ENCODE measurements around the gene KIAA2012.

The KIAA2012 gene

GRCh38 chr2:202049840-202050239 lies 23.2 kb upstream of the KIAA2012 start:
- H3K9me3 ChIP-seq, result no peaks in the 10 kb centered on the region
- H3K36me3 ChIP-seq, result no peaks in the 10 kb centered on the region
- peaks cover 11% of the 10 kb centered on the region; the same call in 1 of the 2 replicates for H3K4me1 ChIP-seq
- TF ChIP-seq CTCF (IDR thresholded peaks at IDR 0.05; ENCODE audit: low read depth, low read length), result no peak
- no peak overlapping the region for H3K4me3 ChIP-seq (ENCODE audit: low read depth, low read length)
- DNase-seq, result no peak
- H3K27me3 ChIP-seq, result no peaks in the 10 kb centered on the region

DNA sequence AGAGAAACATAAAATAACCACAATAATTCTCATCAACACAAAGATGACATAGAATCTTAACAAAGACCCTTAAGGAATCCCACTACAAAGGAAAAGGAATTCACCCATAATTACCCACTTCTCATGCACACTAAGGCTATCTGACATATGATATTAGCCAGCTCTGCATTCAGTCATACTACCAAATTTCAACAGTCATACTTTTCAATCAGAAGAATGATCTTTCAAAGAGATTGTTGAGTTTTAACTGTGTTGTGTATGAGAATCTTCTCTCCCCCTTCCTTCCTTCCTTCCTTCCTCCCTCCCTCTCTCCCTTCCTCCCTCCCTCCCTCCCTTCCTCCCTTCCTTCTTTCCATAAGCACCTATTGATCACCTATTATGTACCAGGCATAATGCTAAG lies 22.4 kb upstream of the KIAA2012 start:
- Histone ChIP-seq H3K4me1 (peaks cover 11% of the 10 kb centered on the region; the same call in 1 of the 2 replicates), H3K4me3 (ENCODE audit: low read depth, low read length) (no peak overlapping the region), H3K36me3 (no peaks in the 10 kb centered on the region), H3K9me3 (no peaks in the 10 kb centered on the region), H3K27me3 (no peaks in the 10 kb centered on the region)
- DNase-seq, result no peak
- TF ChIP-seq CTCF (IDR thresholded peaks at IDR 0.05; ENCODE audit: low read depth, low read length), result no peak

DNA sequence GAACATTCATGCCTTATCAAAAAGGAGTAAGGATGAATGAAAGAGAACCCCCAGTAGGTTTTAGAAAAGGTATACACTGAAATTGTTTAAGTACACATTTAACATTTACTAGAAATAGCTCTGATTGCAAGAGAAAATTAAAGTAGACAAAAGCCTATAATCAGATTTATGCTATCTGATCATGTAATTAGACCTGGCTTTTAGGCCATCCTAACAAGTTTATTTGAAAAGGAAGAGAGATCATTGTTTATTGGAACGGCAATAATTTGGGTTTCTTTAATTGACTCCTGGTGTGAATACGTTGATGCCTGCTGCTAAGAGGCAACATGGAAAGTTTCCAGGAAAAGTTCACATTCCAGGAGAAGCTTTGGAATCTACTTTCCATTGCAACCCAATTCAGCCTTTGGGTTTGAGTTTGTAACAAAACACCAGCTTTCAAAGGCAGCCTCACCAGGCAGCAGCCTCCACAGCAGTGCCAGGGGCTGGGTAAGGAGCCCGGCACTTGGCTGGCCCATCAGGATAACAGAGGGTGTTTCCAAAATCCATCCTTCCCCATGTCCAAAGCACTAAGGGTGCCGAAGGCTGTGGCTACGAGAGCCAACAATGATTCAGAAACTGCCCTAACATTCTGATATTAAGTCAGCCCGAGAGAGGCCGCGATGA lies 21.4 kb upstream of the KIAA2012 start:
- no peak for DNase-seq
- no peaks in the 10 kb centered on the region for H3K36me3 ChIP-seq
- no peak overlapping the region for H3K4me3 ChIP-seq (ENCODE audit: low read depth, low read length)
- no peaks in the 10 kb centered on the region for H3K9me3 ChIP-seq
- H3K4me1 ChIP-seq, result peaks cover 11% of the 10 kb centered on the region; the same call in 1 of the 2 replicates
- no peaks in the 10 kb centered on the region for H3K27me3 ChIP-seq
- TF ChIP-seq CTCF (IDR thresholded peaks at IDR 0.05; ENCODE audit: low read depth, low read length), result no peak

- no peak overlapping the region for H3K4me3 ChIP-seq (ENCODE audit: low read depth, low read length)
- no peaks in the 10 kb centered on the region for H3K9me3 ChIP-seq
- TF ChIP-seq CTCF (IDR thresholded peaks at IDR 0.05; ENCODE audit: low read depth, low read length), result no peak
- no peak for DNase-seq
- peaks cover 7% of the 10 kb centered on the region; the same call in 1 of the 2 replicates for H3K4me1 ChIP-seq
- H3K27me3 ChIP-seq, result no peaks in the 10 kb centered on the region
- no peaks in the 10 kb centered on the region for H3K36me3 ChIP-seq
Observed at GRCh38 chr2:202052235-202052634, 20.8 kb upstream of the KIAA2012 start.

DNA sequence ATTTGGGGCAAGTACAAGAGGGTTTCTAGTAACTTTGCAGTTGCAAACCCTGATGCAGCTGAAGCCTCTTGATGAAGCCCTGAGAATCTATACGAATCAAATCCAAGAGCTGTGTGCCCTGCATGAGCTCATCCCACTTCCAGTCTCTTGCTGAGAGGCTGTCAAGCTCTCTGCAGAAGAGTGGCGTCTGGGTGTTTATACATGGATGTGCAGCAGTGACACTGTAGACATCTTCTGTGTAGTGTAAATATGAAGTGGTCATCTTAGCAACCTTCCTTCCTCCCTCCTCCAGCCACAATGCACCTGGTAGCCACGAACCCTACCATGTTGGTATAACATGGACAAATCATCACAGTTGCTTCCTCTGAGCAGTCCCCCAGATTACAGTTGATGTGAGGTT lies 18.4 kb upstream of the KIAA2012 start:
- Histone ChIP-seq H3K9me3 (no peaks in the 10 kb centered on the region), H3K36me3 (no peaks in the 10 kb centered on the region), H3K4me3 (ENCODE audit: low read depth, low read length) (no peak overlapping the region), H3K4me1 (peaks cover 4% of the 10 kb centered on the region; the same call in 1 of the 2 replicates), H3K27me3 (no peaks in the 10 kb centered on the region)
- DNase-seq, result no peak
- TF ChIP-seq CTCF (IDR thresholded peaks at IDR 0.05; ENCODE audit: low read depth, low read length), result no peak

- no peak for DNase-seq
- no peaks in the 10 kb centered on the region for H3K36me3 ChIP-seq
- H3K4me1 ChIP-seq, result no peaks in the 10 kb centered on the region
- H3K9me3 ChIP-seq, result no peaks in the 10 kb centered on the region
- no peak overlapping the region for H3K4me3 ChIP-seq (ENCODE audit: low read depth, low read length)
- peak; percentile 51 for TF ChIP-seq CTCF (IDR thresholded peaks at IDR 0.05; ENCODE audit: low read depth, low read length)
- H3K27me3 ChIP-seq, result no peaks in the 10 kb centered on the region
Observed at GRCh38 chr2:202056611-202057010, 16.4 kb upstream of the KIAA2012 start.
